SHP77 treated with DMSO at 0.1 percent for 48 hours (cell line): ENCODE results near the gene NETO2.
"Not testable (repeated sequence)": the region's sequence is repeated elsewhere in the genome, so short reads cannot be mapped to it uniquely, and the experiment has no call there.

ENCODE experiments used
- DNase-seq: peaks from one replicate; lab custom pipeline; 2025; lab: John Stamatoyannopoulos, UW

The NETO2 gene

GRCh38 chr16:47136099-47136842 is 7.5 kb downstream of the NETO2 start:
- no peak for DNase-seq

GRCh38 chr16:47134550-47134949 is 9.2 kb downstream of the NETO2 start:
- no peak for DNase-seq

DNA sequence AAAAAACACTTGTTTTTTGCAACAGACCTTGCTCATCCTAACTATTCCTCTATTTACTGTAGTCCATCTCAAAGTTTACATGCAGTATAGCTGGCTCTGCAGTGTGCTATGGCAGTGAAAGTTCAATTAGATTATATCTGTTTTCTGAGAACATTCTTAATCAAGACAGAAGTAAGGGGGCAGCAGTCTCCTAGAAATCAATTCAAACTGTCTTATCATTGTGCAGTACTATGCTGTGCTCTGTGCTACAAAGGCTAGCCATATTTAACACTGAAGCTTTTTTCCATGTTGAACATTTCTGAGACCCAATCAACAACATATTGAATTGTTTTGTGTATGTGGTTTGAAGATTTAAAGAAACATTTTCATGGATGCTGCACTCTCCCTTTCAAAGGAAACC is 11.4 kb downstream of the NETO2 start:
- DNase-seq: no peak

- no peak for DNase-seq
Observed at GRCh38 chr16:47129755-47130435, 13.8 kb downstream of the NETO2 start.

DNA sequence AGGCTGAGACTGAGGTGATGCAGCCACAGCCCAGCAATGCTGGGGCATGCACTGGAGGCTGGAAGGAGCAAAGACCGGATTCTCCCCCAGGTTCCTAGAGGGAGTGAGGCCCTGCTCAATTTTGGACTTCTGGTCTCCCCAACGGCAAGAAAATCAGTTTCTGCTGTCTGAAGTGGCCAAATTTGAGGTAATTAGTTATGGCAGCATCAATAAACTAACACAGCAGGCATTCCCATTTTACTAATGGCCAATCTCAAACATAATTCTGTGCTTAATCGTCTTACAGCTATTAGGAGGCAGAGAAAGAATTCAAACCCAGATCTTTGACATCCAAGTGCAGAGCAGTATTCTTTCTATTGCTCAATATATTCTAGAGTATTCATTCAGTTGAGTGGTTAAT is 16.2 kb downstream of the NETO2 start:
- DNase-seq: no peak

GRCh38 chr16:47125757-47126156 is 18.0 kb downstream of the NETO2 start:
- no peak for DNase-seq

- no peak for DNase-seq
Observed at GRCh38 chr16:47113130-47113529, 30.6 kb downstream of the NETO2 start.

DNA sequence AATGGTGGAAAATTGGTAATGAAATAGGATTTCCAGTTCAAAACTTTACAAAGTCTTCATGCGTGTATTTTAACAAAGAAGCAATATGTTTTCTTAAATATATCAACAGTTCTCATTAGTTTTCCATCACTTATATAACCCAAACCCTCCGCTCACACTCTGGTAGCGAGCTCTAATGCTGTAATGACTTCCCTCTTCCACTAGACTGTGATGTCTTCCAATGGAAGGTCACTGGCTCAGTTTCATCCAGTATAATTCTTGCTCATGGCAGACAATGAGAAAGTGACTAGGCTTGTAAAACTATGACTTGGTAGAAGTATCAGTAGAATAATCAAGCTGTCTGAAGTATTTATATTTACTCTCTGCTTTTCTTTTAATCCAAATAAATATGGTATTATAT is 32.8 kb downstream of the NETO2 start:
- no peak for DNase-seq

- no peak for DNase-seq
Observed at GRCh38 chr16:47109361-47109760, 34.4 kb downstream of the NETO2 start.

GRCh38 chr16:47102921-47103320 is 40.8 kb downstream of the NETO2 start:
- DNase-seq: not testable (repeated sequence)

GRCh38 chr16:47097154-47097553 is 46.6 kb downstream of the NETO2 start:
- not testable (repeated sequence) for DNase-seq

- DNase-seq: no peak
Observed at GRCh38 chr16:47096297-47096696, 47.4 kb downstream of the NETO2 start.

GRCh38 chr16:47084198-47084597 is 59.5 kb downstream of the NETO2 start:
- no peak for DNase-seq

DNA sequence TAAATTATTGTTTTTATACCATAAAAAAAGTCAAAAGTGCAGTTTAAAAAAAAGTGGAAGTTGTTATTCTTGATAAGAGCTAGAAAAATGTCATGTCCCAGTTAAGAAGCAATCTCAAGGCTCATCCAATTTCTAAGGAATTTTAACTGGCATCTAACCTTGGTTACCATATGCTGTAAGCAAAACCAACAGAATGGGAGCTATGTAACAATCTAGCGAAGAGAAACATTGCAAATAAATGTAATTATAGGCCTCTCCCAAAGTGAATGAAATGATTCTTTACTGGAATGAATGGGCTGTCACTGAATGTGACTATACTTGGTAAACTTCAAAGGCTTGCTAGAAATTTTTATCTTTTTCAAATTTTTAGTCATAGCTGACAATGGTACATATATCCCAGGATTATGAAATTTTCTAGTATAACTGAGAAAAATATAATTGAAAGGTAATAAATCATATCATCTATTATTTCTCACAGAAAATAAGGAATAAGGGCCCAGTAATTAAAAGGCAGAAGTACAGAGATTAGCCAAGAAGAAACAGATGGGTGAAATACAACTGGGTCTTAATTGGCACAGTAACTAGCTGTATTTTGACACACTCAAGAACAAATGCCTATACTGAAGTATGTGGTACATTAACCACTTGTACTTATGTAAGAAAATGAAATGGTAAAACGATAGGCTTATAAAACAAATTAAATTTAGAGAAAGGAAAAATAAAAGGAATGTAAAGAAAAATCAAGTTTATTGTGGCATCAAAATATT is 61.5 kb downstream of the NETO2 start:
- no peak for DNase-seq

DNA sequence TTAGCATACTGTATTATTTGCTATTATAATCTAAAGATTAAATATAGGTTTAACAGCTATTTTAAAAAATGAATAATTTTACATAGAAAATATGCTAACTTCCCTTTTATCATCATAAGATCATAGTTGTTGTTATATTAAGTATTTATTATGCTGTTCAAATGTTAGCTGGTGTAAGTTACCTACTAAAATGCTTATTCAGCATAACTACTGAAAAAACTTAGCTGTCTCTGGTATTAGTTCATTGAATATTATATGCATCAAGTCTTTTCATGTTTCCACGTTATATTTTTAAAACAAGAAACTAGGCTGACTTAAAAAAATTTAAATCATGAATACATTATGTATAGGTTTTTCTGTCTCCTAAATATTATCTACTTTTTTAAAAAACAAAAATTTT is 62.6 kb downstream of the NETO2 start:
- no peak for DNase-seq

- no peak for DNase-seq
Observed at GRCh38 chr16:47079860-47080259, 63.9 kb downstream of the NETO2 start.

DNA sequence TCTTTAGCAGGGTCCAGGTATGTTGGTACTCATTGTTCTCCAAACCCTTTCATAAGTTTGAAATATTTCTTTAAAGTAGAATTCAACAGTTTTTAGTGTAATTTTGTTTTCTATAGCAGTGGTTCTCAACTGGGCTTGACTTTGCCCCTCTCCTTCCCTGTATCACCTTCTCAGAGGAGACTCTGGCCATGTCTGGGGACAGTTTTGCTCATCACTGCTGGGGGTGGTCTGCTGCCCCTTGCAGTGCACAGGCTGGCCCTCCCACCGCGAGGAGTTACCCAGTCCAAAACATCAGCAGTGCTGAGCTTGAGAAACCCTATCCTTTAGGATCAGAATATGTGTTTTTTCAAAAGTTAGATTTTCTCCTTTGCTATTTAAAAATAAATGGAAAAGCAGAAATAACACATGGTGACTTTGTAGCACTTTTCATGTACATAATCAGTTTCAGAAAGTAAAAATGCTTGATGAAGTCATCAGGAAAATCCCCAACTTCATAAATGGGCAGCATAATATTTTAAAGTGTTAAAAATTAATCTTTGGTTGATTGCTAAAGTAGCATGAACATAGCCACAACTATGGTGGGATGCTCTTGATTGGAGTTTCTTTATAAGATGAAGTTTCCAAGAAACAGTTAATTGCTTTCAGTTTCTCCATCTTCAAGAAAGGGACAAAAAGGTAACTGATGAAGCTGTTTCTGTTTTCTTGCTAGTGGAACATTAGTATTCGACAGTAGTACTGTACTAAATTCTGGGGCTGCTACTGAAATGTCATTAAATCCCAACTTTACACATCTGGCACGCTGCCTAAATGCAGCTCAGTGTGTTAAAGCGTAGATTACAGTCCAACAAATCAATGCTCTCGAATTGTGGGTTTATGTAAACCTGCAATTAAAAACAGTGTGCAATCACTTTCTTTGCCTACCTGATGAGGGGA is 70.3 kb downstream of the NETO2 start:
- no peak for DNase-seq

DNA sequence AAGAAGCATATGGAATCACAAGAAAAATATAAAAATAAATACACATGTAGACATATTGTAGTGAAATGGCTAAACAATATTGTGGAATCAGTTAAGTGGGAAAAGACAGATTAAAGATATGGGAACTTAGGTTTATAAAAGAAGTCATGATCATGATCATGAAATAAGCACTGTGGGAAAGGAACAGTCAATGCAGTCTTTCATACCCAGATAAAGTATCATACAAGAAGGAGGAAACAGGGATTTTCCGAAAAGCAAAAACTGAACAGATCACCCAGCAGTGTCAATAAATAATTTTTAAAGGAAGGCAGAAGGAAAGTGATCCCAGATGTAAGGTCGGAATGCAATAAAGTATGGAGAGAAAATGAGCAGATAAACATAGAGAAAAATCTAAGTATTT is 71.6 kb downstream of the NETO2 start:
- DNase-seq: no peak

GRCh38 chr16:47069841-47070584 is 73.7 kb downstream of the NETO2 start:
- DNase-seq: no peak

GRCh38 chr16:47069313-47069712 is 74.4 kb downstream of the NETO2 start:
- DNase-seq: no peak

DNA sequence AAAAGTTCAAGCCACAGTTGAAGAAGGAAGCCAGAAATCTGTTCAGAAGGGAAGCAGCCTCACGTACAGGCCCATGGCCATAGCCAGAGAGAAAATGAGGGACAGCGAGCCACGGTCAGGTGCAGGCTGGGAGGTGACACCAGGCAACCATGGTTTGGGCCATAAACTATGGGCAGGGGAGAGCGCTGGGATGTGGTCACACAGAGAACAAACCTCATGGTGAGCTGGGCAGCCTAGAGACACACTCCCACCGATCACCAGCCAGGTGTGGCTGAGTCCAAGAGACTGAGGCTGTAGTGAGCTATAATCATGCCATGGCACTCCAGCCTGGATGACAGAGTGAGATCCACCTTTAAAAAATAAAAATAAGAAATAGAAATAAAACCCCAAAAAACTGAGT is 76.5 kb downstream of the NETO2 start:
- DNase-seq: no peak
